GM12892 (cell line): Measurements from ENCODE around the gene GGNBP2.

Source experiments
- DNase-seq: peaks from one replicate; pipeline ENCODE4 v3.0.0; 2011; ENCODE audit not compliant: insufficient read length
- FAIRE-seq: peaks from 2 replicates; lab custom pipeline; 2011; peaks lifted over from hg19 to GRCh38; lab: Jason Lieb, UNC
- POLR2A ChIP-seq: IDR thresholded peaks from 2 replicates; pipeline ENCODE4 v1.6.1; 2011; ENCODE audit warnings: low read depth, low read length, control low read depth
- POLR2AphosphoS5 ChIP-seq: IDR thresholded peaks from 2 replicates; pipeline ENCODE4 v1.6.1; 2011; ENCODE audit warnings: low read depth, low read length, control low read depth
- TAF1 ChIP-seq: IDR thresholded peaks from 2 replicates; pipeline ENCODE4 v1.6.1; 2011; ENCODE audit warnings: low read depth, mild to moderate bottlenecking, control low read depth, low read length, borderline replicate concordance

GGNBP2 gene

GRCh38 chr17:36590082-36590481 is 45.4 kb downstream of the GGNBP2 start:
- no peak for DNase-seq
- no peak for FAIRE-seq
- no peak for TF ChIP-seq TAF1

GRCh38 chr17:36591434-36592315 is 47.0 kb downstream of the GGNBP2 start, which contains the start of gene DHRS11:
Gene DHRS11, plus strand, starts transcription at chr17:36591879. Its CDS starts 131 bp downstream, at chr17:36592010.
- TF ChIP-seq POLR2AphosphoS5 (peak; percentile 62; the same call in 1 of the 2 replicates), POLR2A (peak; percentile 58), TAF1 (no peak)
- DNase-seq (peak; percentile 97), FAIRE-seq (no peak)

- TF ChIP-seq POLR2AphosphoS5 (no peak), TAF1 (no peak), POLR2A (no peak)
Observed at GRCh38 chr17:36592316-36592715, 47.6 kb downstream of the GGNBP2 start.

GRCh38 chr17:36592716-36593321 is 48.1 kb downstream of the GGNBP2 start:
- no peak for FAIRE-seq
- DNase-seq, result no peak
- no peak for TF ChIP-seq POLR2AphosphoS5
- TF ChIP-seq POLR2A, result no peak
- TF ChIP-seq TAF1, result no peak

More at GRCh38 chr17:36592316-36592715, 47.6 kb downstream of the GGNBP2 start:
- no peak for DNase-seq
- no peak for FAIRE-seq

GRCh38 chr17:36593656-36594316 is 49.1 kb downstream of the GGNBP2 start:
- TF ChIP-seq TAF1 (no peak), POLR2AphosphoS5 (no peak), POLR2A (no peak)
- FAIRE-seq, result no peak

GRCh38 chr17:36594626-36595401 is 50.1 kb downstream of the GGNBP2 start:
- DNase-seq, result no peak
- FAIRE-seq, result no peak
- TF ChIP-seq POLR2A (no peak), TAF1 (no peak)

More at GRCh38 chr17:36593656-36594316, 49.1 kb downstream of the GGNBP2 start:
- DNase-seq, result no peak

- no peak for DNase-seq
- TF ChIP-seq TAF1, result no peak
- no peak for TF ChIP-seq POLR2A
- TF ChIP-seq POLR2AphosphoS5, result no peak
- no peak for FAIRE-seq
Observed at GRCh38 chr17:36597226-36597625, 52.5 kb downstream of the GGNBP2 start.

- FAIRE-seq (no peak), DNase-seq (no peak)
- no peak for TF ChIP-seq POLR2AphosphoS5
- no peak for TF ChIP-seq POLR2A
- TF ChIP-seq TAF1, result no peak
Observed at GRCh38 chr17:36597866-36598777, 53.4 kb downstream of the GGNBP2 start.

GRCh38 chr17:36598951-36599401 is 54.3 kb downstream of the GGNBP2 start:
- TF ChIP-seq TAF1 (no peak), POLR2A (no peak), POLR2AphosphoS5 (no peak)
- no peak for FAIRE-seq
- DNase-seq, result no peak

GRCh38 chr17:36599546-36600250 is 55.0 kb downstream of the GGNBP2 start:
- FAIRE-seq (no peak), DNase-seq (no peak)
- no peak for TF ChIP-seq TAF1
- no peak for TF ChIP-seq POLR2A
- no peak for TF ChIP-seq POLR2AphosphoS5

GRCh38 chr17:36600465-36600864 is 55.7 kb downstream of the GGNBP2 start:
- FAIRE-seq (no peak), DNase-seq (no peak)
- no peak for TF ChIP-seq TAF1
- no peak for TF ChIP-seq POLR2AphosphoS5
- TF ChIP-seq POLR2A, result no peak
